Smooth muscle cell of bladder (primary cell): ENCODE results near the gene ZNF91. TPM values are rescaled to one million over a fixed set of nuclear protein-coding genes. Genes with fewer than 3 reads are reported as not detected.

Source experiments
- total RNA-seq: library from RNA; depleted of rRNA; stranded (reverse); fragments of >200 nt; gene quantifications from 2 replicates; pipeline ENCODE4 v1.2.3, GENCODE V29; 2014

ZNF91 gene
- total RNA-seq: 11.7 and 12.9 TPM in 2 replicates

GRCh38 chr19:23395041-23395721 lies at the start of gene ZNF91:
Gene ZNF91, minus strand, starts transcription at chr19:23395471. Its CDS starts 117 bp downstream, at chr19:23395354.

Other genes with a start within 250 kb of the ZNF91 start
- 1.4 and 1.6 TPM in 2 replicates for gene ZNF724, start 145.1 kb downstream of the ZNF91 start, total RNA-seq